IMR-90 (cell line): Measurements from ENCODE around the gene USO1. TPM values are rescaled to one million over a fixed set of nuclear protein-coding genes. Genes with fewer than 3 reads are reported as not detected.

Experiments used
- ATAC-seq: fragments of 200-7000 bp; cut with Tn5 transposase; 2 replicates; pipeline ENCODE4 v1.9.1; 2020; ENCODE audit warnings: low read depth, mild to moderate bottlenecking, moderate library complexity
- BruUV-seq: library from RNA; stranded (reverse); fragments of 400-500 nt; replicated peaks from 2 replicates; lab custom pipeline; 2021; lab: Mats Ljungman, UMichigan
- CTCF ChIA-PET: fragments of 300-600 bp; formaldehyde crosslinking; extraction: SDS; loops from one replicate; lab custom pipeline; 2021; ENCODE audit warnings: antibody characterized with exemption; lab: Yijun Ruan, JAX
- POLR2A ChIA-PET: fragments of 300-600 bp; sonication (Branson Sonifier 250); formaldehyde crosslinking; loops from one replicate; lab custom pipeline; 2022; ENCODE audit warnings: antibody characterized with exemption; ENCODE audit not compliant: unreplicated experiment; lab: Charles Lee
- DNase-seq: peaks from one replicate; pipeline ENCODE4 v3.0.0; 2013
- H2AFZ ChIP-seq: replicated peaks from 2 replicates; pipeline ENCODE3; 2013; ENCODE audit warnings: low read length, mild to moderate bottlenecking; ENCODE audit not compliant: poor library complexity
- H2AK5ac ChIP-seq: 2 replicates; pipeline ENCODE4 v1.6.1; 2013; ENCODE audit warnings: low read depth, low read length, inconsistent platforms
- H2AK9ac ChIP-seq: replicated peaks from 2 replicates; pipeline ENCODE3; 2013; ENCODE audit warnings: mild to moderate bottlenecking, low read depth, low read length, moderate library complexity; ENCODE audit not compliant: poor library complexity
- H2BK120ac ChIP-seq: 2 replicates; pipeline ENCODE4 v1.6.1; 2013; ENCODE audit warnings: low read depth, low read length, inconsistent platforms
- H2BK15ac ChIP-seq: 3 replicates; pipeline ENCODE4 v1.6.1; 2013; ENCODE audit warnings: low read depth, low read length, inconsistent platforms
- H2BK20ac ChIP-seq: 2 replicates; pipeline ENCODE4 v1.6.1; 2013; ENCODE audit warnings: low read depth, mild to moderate bottlenecking, inconsistent platforms, low read length, moderate library complexity
- H2BK5ac ChIP-seq: 2 replicates; pipeline ENCODE4 v1.6.1; 2013; ENCODE audit warnings: mild to moderate bottlenecking, low read depth, low read length, inconsistent platforms; ENCODE audit not compliant: poor library complexity, severe bottlenecking
- H3K14ac ChIP-seq: replicated peaks from 2 replicates; pipeline ENCODE4 v1.6.1; 2013; ENCODE audit warnings: low read depth, low read length, inconsistent platforms
- H3K18ac ChIP-seq: 2 replicates; pipeline ENCODE4 v1.6.1; 2013; ENCODE audit warnings: low read depth, low read length, control low read depth
- H3K23ac ChIP-seq: 2 replicates; pipeline ENCODE4 v1.6.1; 2013; ENCODE audit warnings: low read depth, low read length, inconsistent platforms
- H3K27ac ChIP-seq: 2 replicates; pipeline ENCODE4 v1.5.1; 2013; ENCODE audit warnings: mild to moderate bottlenecking, control low read depth, low read length; ENCODE audit not compliant: insufficient read depth
- H3K27me3 ChIP-seq: 2 replicates; pipeline ENCODE4 v1.6.1; 2013; ENCODE audit warnings: low read length; ENCODE audit not compliant: control insufficient read depth, insufficient read depth
- H3K36me3 ChIP-seq: 2 replicates; pipeline ENCODE4 v1.6.1; 2013; ENCODE audit warnings: low read length, mixed read lengths; ENCODE audit not compliant: control insufficient read depth, insufficient read depth
- H3K4ac ChIP-seq: 2 replicates; pipeline ENCODE4 v1.6.1; 2013; ENCODE audit warnings: low read depth, low read length, inconsistent platforms
- H3K4me1 ChIP-seq: 2 replicates; pipeline ENCODE4 v1.6.1; 2013; ENCODE audit warnings: low read length, mixed read lengths; ENCODE audit not compliant: control insufficient read depth, insufficient read depth
- H3K4me2 ChIP-seq: 2 replicates; pipeline ENCODE4 v1.6.1; 2013; ENCODE audit warnings: low read depth, mild to moderate bottlenecking, control low read depth, low read length, moderate library complexity
- H3K4me3 ChIP-seq: 2 replicates; pipeline ENCODE4 v1.5.1; 2013; ENCODE audit warnings: low read depth, mild to moderate bottlenecking, control low read depth, low read length, moderate library complexity; ENCODE audit not compliant: insufficient read depth
- H3K56ac ChIP-seq: 2 replicates; pipeline ENCODE4 v1.6.1; 2013; ENCODE audit warnings: low read length, inconsistent platforms; ENCODE audit not compliant: insufficient read depth; ENCODE audit errors: extremely low read depth
- H3K79me1 ChIP-seq, 2 experiments: 2 replicates each; pipeline ENCODE4 v1.6.1; 2013; ENCODE audit warnings: low read length in 2 of 2, inconsistent platforms in 1 of 2, low read depth in 1 of 2
- H3K9ac ChIP-seq: 2 replicates; pipeline ENCODE4 v1.6.1; 2013; ENCODE audit warnings: low read depth, low read length, control low read depth
- H3K9me1 ChIP-seq: 2 replicates; pipeline ENCODE4 v1.6.1; 2013; ENCODE audit warnings: low read length, inconsistent platforms; ENCODE audit not compliant: insufficient read depth
- H3K9me3 ChIP-seq: 2 replicates; pipeline ENCODE4 v1.6.1; 2013; ENCODE audit warnings: low read length; ENCODE audit not compliant: control insufficient read depth, insufficient read depth
- H4K20me1 ChIP-seq: 2 replicates; pipeline ENCODE4 v1.6.1; 2013; ENCODE audit warnings: low read length, inconsistent platforms; ENCODE audit not compliant: insufficient read depth
- H4K5ac ChIP-seq: 2 replicates; pipeline ENCODE4 v1.6.1; 2013; ENCODE audit warnings: mild to moderate bottlenecking, low read depth, low read length, control low read depth
- H4K8ac ChIP-seq, 2 experiments: 2 replicates each; pipeline ENCODE4 v1.6.1; 2013; ENCODE audit warnings: low read depth in 2 of 2, low read length in 2 of 2, control low read depth in 1 of 2, inconsistent platforms in 1 of 2
- H4K91ac ChIP-seq: 2 replicates; pipeline ENCODE4 v1.6.1; 2013; ENCODE audit warnings: low read depth, low read length, inconsistent platforms; ENCODE audit not compliant: insufficient read depth
- CTCF ChIP-seq: conservative IDR thresholded peaks from 2 replicates; pipeline ENCODE4 v1.5.1; 2012; ENCODE audit warnings: mild to moderate bottlenecking, low read depth, low read length, improper control_type of control experiment
- NFE2L2 ChIP-seq: fragments of 150-350 bp; IDR thresholded peaks from 2 replicates; pipeline ENCODE4 v1.6.1; 2016; ENCODE audit warnings: low read depth, mild to moderate bottlenecking, low read length
- SMC3 ChIP-seq: fragments of 150-350 bp; IDR thresholded peaks from 2 replicates; pipeline ENCODE4 v1.6.1; 2016; ENCODE audit warnings: low read depth, mild to moderate bottlenecking, antibody characterized with exemption, low read length, moderate library complexity
- WGBS, 2 experiments: methylation state at CpG; one replicate each; pipeline versions ENCODE4 v1.1.5 to v1.1.7; 2013; ENCODE audit warnings: missing lambda C conversion rate in 2 of 2; ENCODE audit not compliant: insufficient read length in 1 of 2; ENCODE audit errors: extremely low coverage in 2 of 2; 5-methylcytosine and 5-hydroxymethylcytosine counted together
- dilution Hi-C: fragments of 300-500 bp; cut with HindIII; formaldehyde crosslinking; loops from one replicate; pipeline ENCODE4 v1.14.3; 2018; ENCODE audit warnings: low sequenced_read_pairs; ENCODE audit not compliant: unreplicated experiment
- in situ Hi-C: fragments of 300-500 bp; cut with MboI; formaldehyde crosslinking; loops from 3 replicates; pipeline ENCODE4 v1.14.3; 2019; ENCODE audit warnings: low sequenced_read_pairs, inconsistent platforms, mixed read lengths
- intact Hi-C: fragments of 100-400 bp; cut with micrococcal nuclease; formaldehyde crosslinking; loops from 2 replicates; pipeline ENCODE4 v1.10.0; 2022
- microRNA-seq, 2 experiments: library from miRNA; stranded (forward) in 1 of 2; unstranded in 1 of 2; fragments of 10-50 nt in 1 of 2; fragments of <30 nt in 1 of 2; gene quantifications in 1 of 2; microRNA quantifications in 1 of 2; one replicate each; pipeline versions ENCODE3 to v1.1.0; 2013 to 2020; ENCODE audit not compliant: insufficient read depth in 1 of 2, insufficient read length in 1 of 2, unreplicated experiment in 1 of 2
- polyA plus RNA-seq, 3 experiments: library from polyadenylated mRNA; depleted of rRNA; stranded (reverse); fragments of >200 nt; gene quantifications; 2 replicates each; pipeline ENCODE4 v1.2.3, GENCODE V29; 2012; ENCODE audit warnings: low replicate concordance in 1 of 3
- small RNA-seq, 5 experiments: library from RNA; depleted of rRNA; stranded (forward); fragments of <200 nt; gene quantifications; one replicate each; pipeline ENCODE3, GENCODE V24; 2012
- total RNA-seq: library from RNA; depleted of rRNA; stranded (reverse); fragments of >200 nt; gene quantifications from 2 replicates; pipeline ENCODE4 v1.2.3, GENCODE V29; 2012; rRNA removed

USO1 gene
- total and polyA plus RNA-seq, 2 of the 4 experiments (the other 2 are of a cell fraction), result 63.7 to 121 TPM

- H3K14ac ChIP-seq, result no peak overlapping the region
- no peak overlapping the region for H4K8ac ChIP-seq
- dilution Hi-C loops (no loop called here), intact Hi-C loops (loop anchor here (10.0 kb wide), 1 partner anchor 1856 kb away; no protein-coding TSS in a partner anchor), in situ Hi-C loops (no loop called here)
- peaks cover 6% of the 10 kb centered on the region for H3K27me3 ChIP-seq
- no peaks in the 10 kb centered on the region for H3K36me3 ChIP-seq
- no peak overlapping the region for H2AFZ ChIP-seq
- H3K23ac ChIP-seq, result no peak overlapping the region
- H3K9ac ChIP-seq, result no peak overlapping the region
- DNase-seq (no peak), ATAC-seq (no peak)
- no peak overlapping the region for H3K56ac ChIP-seq
- H2BK15ac ChIP-seq, result no peak overlapping the region
- H4K20me1 ChIP-seq, result no peaks in the 10 kb centered on the region
- H3K18ac ChIP-seq, result no peak overlapping the region
- H2AK9ac ChIP-seq, result no peak overlapping the region
- no peaks in the 10 kb centered on the region for H3K9me1 ChIP-seq
- no peak overlapping the region for H3K27ac ChIP-seq
- H3K79me1 ChIP-seq, result no peaks in the 10 kb centered on the region
- H3K4me1 ChIP-seq, result no peaks in the 10 kb centered on the region
- H3K9me3 ChIP-seq, result peaks cover 3% of the 10 kb centered on the region; the same call in 1 of the 2 replicates
- no peak overlapping the region for H4K91ac ChIP-seq
- H2AK5ac ChIP-seq, result no peak overlapping the region
- H2BK5ac ChIP-seq, result no peak overlapping the region
- H2BK20ac ChIP-seq, result no peak overlapping the region
- WGBS, 2 experiments, result 89% methylated on average over 2 of the region's 5 CpGs; no CpG with 5 or more reads in 1 of the 2 experiments
- POLR2A ChIA-PET, result no interaction called here
- TF ChIP-seq SMC3, result no peak
- TF ChIP-seq CTCF, result no peak
- no peak for TF ChIP-seq NFE2L2
- CTCF ChIA-PET, result no interaction called here
- H3K4ac ChIP-seq, result no peak overlapping the region
- no TSS peak for BruUV-seq
- H4K5ac ChIP-seq, result no peak overlapping the region
- no peak overlapping the region for H3K4me3 ChIP-seq
- no peak overlapping the region for H3K4me2 ChIP-seq
- no peak overlapping the region for H2BK120ac ChIP-seq
Observed at GRCh38 chr4:75860606-75861005, 136.2 kb downstream of the USO1 start.

Small RNAs within 50 kb of the gene (microRNA-seq; reads per million reads assigned to microRNA genes)
- gene RNU2-16P (ENCODE audit: insufficient read depth, insufficient read length), result not detected

Small RNAs within 50 kb of the gene (small RNA-seq; reads per million reads assigned to genes)
- 0 to 3.0 (median 0) reads per million in 5 experiments for gene RNU2-16P

Other genes starting within 250 kb of the USO1 start
- gene RCHY1, start 210.2 kb upstream of the USO1 start, total RNA-seq, result 22.4 and 41.4 TPM in 2 replicates
- 12.9 and 20.1 TPM in 2 replicates for gene RCHY1, start 210.2 kb upstream of the USO1 start, polyA plus RNA-seq (2012; rRNA removed)
- gene THAP6, start 210.1 kb upstream of the USO1 start, total RNA-seq, result 7.0 and 12.8 TPM in 2 replicates
- 4.1 and 6.3 TPM in 2 replicates for gene THAP6, start 210.1 kb upstream of the USO1 start, polyA plus RNA-seq (2012; rRNA removed)
- gene ODAPH, start 168.5 kb upstream of the USO1 start, total RNA-seq, result not detected in 2 replicates
- gene ODAPH, start 168.5 kb upstream of the USO1 start, polyA plus RNA-seq (2012; rRNA removed), result not detected in 2 replicates
- under 0.01 and 0.18 TPM in 2 replicates for gene CDKL2, start 94.0 kb upstream of the USO1 start, total RNA-seq
- 0.09 TPM in 1 of 2 replicates, not detected in the other for gene CDKL2, start 94.0 kb upstream of the USO1 start, polyA plus RNA-seq (2012; rRNA removed)
- 183 and 306 TPM in 2 replicates for gene G3BP2, start 51.2 kb upstream of the USO1 start, total RNA-seq
- 63.3 and 80.5 TPM in 2 replicates for gene G3BP2, start 51.2 kb upstream of the USO1 start, polyA plus RNA-seq (2012; rRNA removed)
- not detected in 2 replicates for gene PPEF2, start 177.9 kb downstream of the USO1 start, total RNA-seq
- not detected in 2 replicates for gene PPEF2, start 177.9 kb downstream of the USO1 start, polyA plus RNA-seq (2012; rRNA removed)
- 15.8 and 17.6 TPM in 2 replicates for gene NAAA, start 216.4 kb downstream of the USO1 start, total RNA-seq
- 25.3 and 26.4 TPM in 2 replicates for gene NAAA, start 216.4 kb downstream of the USO1 start, polyA plus RNA-seq (2012; rRNA removed)